HS-27A (cell line): ENCODE measurements around the gene TSPAN13.
"Not testable (repeated sequence)": the region's sequence is repeated elsewhere in the genome, so short reads cannot be mapped to it uniquely, and the experiment has no call there.

ENCODE experiments used
- DNase-seq: peaks from one replicate; pipeline ENCODE4 v3.0.0-alpha.2; 2012; ENCODE audit warnings: low read depth, missing footprints

TSPAN13 gene

GRCh38 chr7:16740996-16741395 lies 12.6 kb upstream of the TSPAN13 start:
- DNase-seq, result no peak

- DNase-seq, result no peak
Observed at GRCh38 chr7:16741676-16742075, 11.9 kb upstream of the TSPAN13 start.

DNA sequence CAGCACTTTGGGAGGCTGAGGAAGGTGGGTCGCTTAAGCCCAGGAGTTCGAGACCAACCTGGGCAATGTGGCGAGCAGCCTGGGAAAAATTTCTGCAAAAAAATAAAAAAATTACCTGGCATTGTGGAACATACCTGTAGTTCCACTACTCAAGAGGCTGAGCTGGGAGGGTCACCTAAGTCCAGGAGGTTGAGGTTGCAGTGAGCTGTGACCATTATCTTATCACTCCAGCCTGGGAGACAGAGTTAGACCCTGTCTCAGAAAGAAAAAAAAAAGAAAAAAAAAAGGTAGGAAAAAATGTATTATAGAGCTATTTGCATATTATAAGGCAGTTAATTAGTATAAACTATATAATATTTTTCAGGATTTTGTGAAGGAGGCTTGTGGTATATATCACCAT lies 11.0 kb upstream of the TSPAN13 start:
- no peak for DNase-seq

- DNase-seq, result no peak
Observed at GRCh38 chr7:16743236-16743635, 10.3 kb upstream of the TSPAN13 start.

GRCh38 chr7:16744518-16745250 lies 8.9 kb upstream of the TSPAN13 start:
- DNase-seq, result no peak

GRCh38 chr7:16745645-16746044 lies 7.9 kb upstream of the TSPAN13 start:
- DNase-seq, result no peak

DNA sequence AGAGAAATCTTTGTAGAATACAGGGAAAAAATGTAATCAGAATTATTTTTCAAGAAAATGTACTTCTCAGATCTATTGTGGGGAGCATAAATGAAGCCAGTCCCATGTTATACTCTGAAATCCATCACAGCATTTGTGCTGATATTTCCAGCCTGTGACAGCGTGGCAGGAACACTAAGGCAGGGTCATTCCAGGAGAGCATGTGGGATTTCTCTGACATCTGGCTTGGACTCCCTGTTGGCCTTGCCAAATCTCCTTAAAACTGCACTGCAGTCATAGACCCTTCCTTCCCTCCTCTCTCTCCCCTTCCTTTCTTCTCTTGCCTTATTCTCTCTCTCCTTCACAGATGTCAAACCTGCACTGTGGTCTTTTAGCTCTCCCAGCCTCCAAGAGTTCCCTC lies 6.5 kb upstream of the TSPAN13 start:
- DNase-seq, result no peak

GRCh38 chr7:16753932-16754855 lies 639 bp downstream of the TSPAN13 start:
- DNase-seq, result no peak

GRCh38 chr7:16754856-16755317 lies 1.3 kb downstream of the TSPAN13 start:
- DNase-seq, result no peak

- DNase-seq, result no peak
Observed at GRCh38 chr7:16755397-16755796, 1.8 kb downstream of the TSPAN13 start.

GRCh38 chr7:16758036-16758435 lies 4.5 kb downstream of the TSPAN13 start:
- DNase-seq, result no peak

DNA sequence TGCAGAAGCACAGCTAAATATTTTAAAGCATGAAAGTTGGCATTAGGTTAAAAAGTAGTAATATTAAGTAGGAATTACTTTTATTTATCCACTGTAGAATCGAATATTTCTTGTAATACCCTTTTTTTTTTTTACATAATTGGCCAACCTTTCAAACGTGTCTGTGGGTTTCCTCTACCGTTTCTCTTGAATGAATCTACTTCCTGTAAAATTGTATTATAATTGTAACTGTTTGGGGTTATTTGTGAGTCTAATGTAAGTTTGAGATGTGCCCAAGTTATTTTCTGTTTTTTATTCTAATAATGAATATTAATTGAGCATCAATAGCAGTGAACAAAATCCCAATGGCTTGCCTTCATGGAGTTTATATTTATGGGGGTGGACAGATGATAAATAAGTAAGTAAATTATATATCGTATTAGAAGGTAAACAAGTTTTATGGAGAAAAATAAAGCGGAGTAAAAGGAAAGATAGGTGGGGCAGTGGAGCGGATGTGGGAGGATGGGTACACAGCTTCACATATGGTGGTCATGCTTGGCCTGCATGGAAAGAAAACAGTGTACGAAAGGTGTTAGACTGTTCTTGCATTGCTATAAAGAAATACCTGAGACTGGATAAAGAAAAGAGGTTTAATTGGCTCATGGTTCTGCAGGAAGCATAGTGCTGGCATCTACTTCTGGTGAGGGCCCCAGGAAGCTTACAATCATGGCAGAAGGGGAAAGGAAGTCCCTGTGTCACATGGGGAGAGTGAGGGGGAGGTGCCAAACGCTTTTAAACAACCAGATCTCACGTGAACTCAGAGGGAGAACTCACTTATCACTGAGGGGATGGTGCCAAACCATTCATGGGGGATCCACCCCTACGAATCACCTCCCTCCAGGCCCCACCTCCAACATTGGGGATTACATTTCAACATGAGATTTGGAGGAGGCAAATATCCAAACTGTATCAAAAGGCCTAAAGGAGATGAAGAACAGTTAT lies 5.4 kb downstream of the TSPAN13 start:
- DNase-seq, result no peak

DNA sequence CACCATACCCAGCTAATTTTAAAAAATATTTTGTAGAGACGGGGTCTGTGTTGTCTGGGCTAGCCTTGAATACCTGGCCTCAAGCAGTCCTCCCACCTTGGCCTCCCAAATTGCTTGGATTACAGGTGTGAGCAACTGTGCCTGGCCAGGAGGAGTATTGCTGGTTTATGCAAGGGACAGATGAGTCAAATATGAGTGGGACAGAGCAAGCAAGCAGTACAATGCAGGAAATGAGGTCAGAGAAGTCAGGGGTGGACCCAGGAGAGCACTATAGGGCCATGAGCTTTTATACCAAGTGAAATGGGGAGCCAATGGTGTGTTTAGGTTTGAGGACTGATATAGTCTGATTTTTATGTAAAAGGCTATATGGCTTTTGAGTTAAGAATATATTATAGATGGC lies 6.3 kb downstream of the TSPAN13 start:
- DNase-seq, result no peak

GRCh38 chr7:16762177-16762576 lies 8.6 kb downstream of the TSPAN13 start:
- no peak for DNase-seq

DNA sequence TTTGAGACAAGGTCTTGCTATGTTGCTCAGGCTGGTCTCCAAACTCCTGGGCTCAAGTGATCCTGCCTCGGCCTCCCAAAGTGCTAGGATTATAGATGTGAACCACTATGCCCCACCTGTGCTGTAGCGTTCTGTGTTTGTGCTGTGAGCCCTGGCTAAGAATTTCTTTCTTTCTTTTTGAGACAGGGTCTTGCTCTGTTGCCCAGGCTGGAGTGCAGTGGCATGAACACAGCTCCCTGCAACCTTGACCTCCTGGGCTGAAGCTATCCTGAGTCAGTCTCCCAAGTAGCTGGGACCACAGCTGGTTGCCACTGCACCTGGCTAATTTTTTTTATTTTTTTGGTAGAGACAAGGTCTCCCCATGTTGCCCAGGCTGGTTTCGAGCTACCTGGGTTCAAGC lies 11.4 kb downstream of the TSPAN13 start:
- DNase-seq, result no peak

DNA sequence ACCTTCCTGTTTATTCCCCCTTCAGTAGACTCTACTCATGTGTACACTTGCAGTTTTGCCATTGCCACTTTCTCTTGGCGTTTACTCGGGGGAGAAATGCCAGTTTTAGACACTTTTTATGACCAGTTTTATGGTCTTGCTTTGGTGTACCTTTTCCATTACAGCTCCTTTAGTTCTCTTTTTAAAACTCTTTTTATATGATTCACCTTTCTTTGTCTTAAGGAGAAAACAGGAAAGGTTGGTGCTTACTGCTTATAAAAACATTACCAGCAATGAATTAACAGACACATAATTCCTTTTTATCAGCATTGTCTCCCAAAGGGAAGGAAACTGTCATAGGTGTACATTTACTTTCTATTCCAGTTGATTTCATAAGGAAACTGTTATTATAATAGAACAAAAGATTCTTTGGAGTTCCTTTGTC lies 11.9 kb downstream of the TSPAN13 start:
- DNase-seq, result no peak

GRCh38 chr7:16769994-16770393 lies 16.4 kb downstream of the TSPAN13 start:
- not testable (repeated sequence) for DNase-seq

GRCh38 chr7:16770657-16771329 lies 17.2 kb downstream of the TSPAN13 start:
- no peak for DNase-seq

DNA sequence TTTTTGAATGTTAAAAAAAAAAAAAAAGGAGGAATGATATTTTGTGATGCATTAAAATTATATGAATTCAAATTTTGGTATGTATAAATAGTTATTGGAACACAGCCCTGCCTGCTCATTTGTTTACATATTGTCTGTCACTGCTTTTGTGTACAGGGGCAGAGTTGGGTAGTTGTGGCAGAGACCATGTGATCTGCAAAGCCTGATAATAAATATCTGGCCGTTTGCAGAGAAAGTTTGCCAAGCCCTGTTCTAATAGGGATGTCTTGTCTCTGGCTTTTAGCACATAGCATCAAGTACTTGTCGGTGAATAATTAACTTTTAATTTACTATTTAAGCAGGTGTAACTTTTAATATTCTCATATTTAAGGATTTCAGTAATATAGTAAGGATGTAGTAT lies 19.8 kb downstream of the TSPAN13 start:
- no peak for DNase-seq

DNA sequence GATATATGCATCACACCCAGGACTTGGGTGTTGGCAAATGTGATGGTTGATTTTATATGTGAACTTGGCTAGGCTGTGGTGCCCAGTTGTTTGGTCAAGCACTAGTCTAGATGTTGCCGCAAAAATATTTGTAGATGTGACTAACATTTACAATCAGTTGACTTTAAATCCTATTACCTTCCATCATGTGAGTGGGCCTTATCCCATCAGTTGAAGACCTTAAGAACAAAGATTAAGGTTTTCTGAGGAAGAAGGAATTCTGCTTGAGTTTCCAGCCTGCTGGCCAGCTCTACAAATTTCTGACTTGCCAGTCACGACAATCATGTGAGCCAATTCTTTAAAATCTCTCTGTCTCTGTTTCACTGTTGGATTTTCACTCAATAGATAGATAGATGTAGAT lies 20.3 kb downstream of the TSPAN13 start:
- DNase-seq, result no peak

DNA sequence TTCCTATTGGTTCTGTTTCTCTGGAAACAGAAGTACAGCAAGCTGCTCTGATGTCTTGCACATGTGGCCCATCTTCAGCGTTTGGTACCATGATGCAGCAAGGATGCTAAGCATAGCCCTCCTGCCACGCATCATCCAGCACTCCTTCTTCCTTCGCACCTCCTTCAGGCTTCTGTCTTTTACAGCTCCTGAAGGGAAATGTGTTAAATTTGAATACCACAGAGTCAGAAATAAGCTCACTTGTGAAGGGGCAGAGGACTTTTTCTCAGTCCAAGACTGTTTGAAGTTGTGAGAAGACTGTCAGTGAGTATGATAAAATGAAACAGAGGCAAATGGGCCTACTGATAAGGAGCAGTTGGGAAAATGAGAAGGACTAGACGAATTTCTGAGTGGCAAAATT lies 20.7 kb downstream of the TSPAN13 start:
- DNase-seq, result no peak
